HEK293 (cell line): ENCODE measurements around the gene POLL.

Experiments used
- CTCF ChIA-PET: fragments of 350-600 bp; formaldehyde crosslinking; extraction: SDS; loops from one replicate; lab custom pipeline; 2021; ENCODE audit warnings: antibody characterized with exemption; lab: Yijun Ruan, JAX
- POLR2A ChIA-PET: fragments of 300-600 bp; formaldehyde crosslinking; extraction: SDS; loops from one replicate; lab custom pipeline; 2020; ENCODE audit warnings: antibody characterized with exemption, inconsistent platforms; lab: Yijun Ruan, JAX
- H3K27ac ChIP-seq: fragments of 200-500 bp; sonication (Bioruptor generic); 2 replicates; pipeline ENCODE4 v1.5.1; 2014; ENCODE audit warnings: low read depth, low read length, control low read depth, inconsistent platforms; ENCODE audit errors: extremely low read depth
- H3K36me3 ChIP-seq, 2 experiments: fragments of 200-500 bp in 1 of 2; sonication (Bioruptor generic) in 1 of 2; 1 replicate in 1 of 2; 2 replicates in 1 of 2; pipeline ENCODE4 v1.5.1; 2014 to 2017; ENCODE audit warnings: inconsistent platforms in 2 of 2, low read length in 2 of 2; ENCODE audit not compliant: control insufficient read depth in 2 of 2, insufficient read depth in 1 of 2
- H3K4me1 ChIP-seq: fragments of 200-500 bp; sonication (Bioruptor generic); 2 replicates; pipeline ENCODE4 v1.5.1; 2014; ENCODE audit warnings: mild to moderate bottlenecking, low read length, inconsistent platforms; ENCODE audit not compliant: control insufficient read depth, insufficient read depth
- H3K4me3 ChIP-seq: 2 replicates; pipeline ENCODE4 v1.5.1; 2011; ENCODE audit warnings: low read depth, mild to moderate bottlenecking, control low read depth, low read length, moderate library complexity
- H3K9me3 ChIP-seq: fragments of 200-500 bp; sonication (Bioruptor generic); 2 replicates; pipeline ENCODE4 v1.5.1; 2014; ENCODE audit warnings: low read depth, low read length, inconsistent platforms; ENCODE audit not compliant: control insufficient read depth, insufficient read depth
- HOXA7 ChIP-seq: sonication (generic); formaldehyde crosslinking; IDR thresholded peaks from 2 replicates; pipeline ENCODE4 v1.8.1; 2022; ENCODE audit warnings: missing genetic modification reagents, borderline replicate concordance
- SP7 ChIP-seq: fragments of 450-650 bp; formaldehyde crosslinking; IDR thresholded peaks from 2 replicates; pipeline ENCODE4 v1.5.1; 2016; ENCODE audit warnings: missing biosample characterization, missing genetic modification characterization
- ZBTB20 ChIP-seq: fragments of 450-650 bp; formaldehyde crosslinking; IDR thresholded peaks from 2 replicates; pipeline ENCODE4 v1.5.1; 2016; ENCODE audit warnings: missing biosample characterization, missing genetic modification characterization
- ZBTB49 ChIP-seq: fragments of 450-650 bp; formaldehyde crosslinking; IDR thresholded peaks from 2 replicates; pipeline ENCODE4 v1.5.1; 2016; ENCODE audit warnings: missing biosample characterization, missing genetic modification characterization, low read depth
- ZEB2 ChIP-seq: fragments of 450-650 bp; formaldehyde crosslinking; IDR thresholded peaks from 2 replicates; pipeline ENCODE4 v1.5.1; 2016; ENCODE audit warnings: missing biosample characterization, missing genetic modification characterization
- ZNF146 ChIP-seq: fragments of 450-650 bp; formaldehyde crosslinking; IDR thresholded peaks from 2 replicates; pipeline ENCODE4 v1.5.1; 2016; ENCODE audit warnings: missing biosample characterization, missing genetic modification characterization
- ZNF18 ChIP-seq: fragments of 450-650 bp; formaldehyde crosslinking; IDR thresholded peaks from 2 replicates; pipeline ENCODE4 v1.5.1; 2016; ENCODE audit warnings: missing biosample characterization, missing genetic modification characterization
- ZNF202 ChIP-seq: fragments of 450-650 bp; formaldehyde crosslinking; IDR thresholded peaks from 2 replicates; pipeline ENCODE4 v1.5.1; 2016; ENCODE audit warnings: missing biosample characterization, missing genetic modification characterization, borderline replicate concordance
- ZNF239 ChIP-seq: fragments of 450-650 bp; formaldehyde crosslinking; IDR thresholded peaks from 2 replicates; pipeline ENCODE4 v1.5.1; 2016; ENCODE audit warnings: missing biosample characterization, missing genetic modification characterization
- ZNF280C ChIP-seq: fragments of 450-650 bp; formaldehyde crosslinking; IDR thresholded peaks from 2 replicates; pipeline ENCODE4 v1.5.1; 2016; ENCODE audit warnings: missing biosample characterization, missing genetic modification characterization
- ZNF521 ChIP-seq: fragments of 450-650 bp; formaldehyde crosslinking; IDR thresholded peaks from 2 replicates; pipeline ENCODE4 v1.5.1; 2017; ENCODE audit warnings: missing biosample characterization, mild to moderate bottlenecking, missing genetic modification characterization
- ZNF692 ChIP-seq: fragments of 450-650 bp; formaldehyde crosslinking; IDR thresholded peaks from 2 replicates; pipeline ENCODE4 v1.5.1; 2016; ENCODE audit warnings: missing biosample characterization, missing genetic modification characterization
- ZNF777 ChIP-seq: fragments of 450-650 bp; formaldehyde crosslinking; IDR thresholded peaks from 2 replicates; pipeline ENCODE4 v1.5.1; 2017; ENCODE audit warnings: missing biosample characterization, missing genetic modification characterization, borderline replicate concordance
- ZSCAN18 ChIP-seq: fragments of 450-650 bp; formaldehyde crosslinking; IDR thresholded peaks from 2 replicates; pipeline ENCODE4 v1.5.1; 2016; ENCODE audit warnings: missing biosample characterization, missing genetic modification characterization
- ZSCAN30 ChIP-seq: fragments of 450-650 bp; IDR thresholded peaks from 2 replicates; pipeline ENCODE4 v1.5.1; 2018; ENCODE audit warnings: missing biosample characterization, mild to moderate bottlenecking, missing genetic modification characterization, moderate library complexity

The POLL gene

GRCh38 chr10:101623528-101623927 lies 35.5 kb upstream of the POLL start:
- TF ChIP-seq ZBTB49 (tag by site-specific recombination) (no peak), ZNF146 (peak; percentile 65)
- ChIA-PET CTCF (interaction anchor here (0.7 kb wide), 2 partner anchors 18 to 21 kb away, joined by 3 read pairs; no protein-coding TSS in a partner anchor), POLR2A (no interaction called here)
- no peak overlapping the region for H3K27ac ChIP-seq
- no peaks in the 10 kb centered on the region for H3K9me3 ChIP-seq
- H3K4me1 ChIP-seq: no peaks in the 10 kb centered on the region
- peaks cover 0 to 23% of the 10 kb centered on the region in 2 experiments; a peak in 2 of 3 replicates for H3K36me3 ChIP-seq
- no peak overlapping the region for H3K4me3 ChIP-seq

- no peaks in the 10 kb centered on the region for H3K4me1 ChIP-seq
- ChIA-PET POLR2A (no interaction called here), CTCF (interaction anchor here (1.4 kb wide), 1 partner anchor 17 kb away, joined by 4 read pairs; no protein-coding TSS in a partner anchor)
- H3K36me3 ChIP-seq: peaks cover 0 to 29% of the 10 kb centered on the region in 2 experiments; a peak in 2 of 3 replicates
- TF ChIP-seq ZEB2 (no peak), ZNF692 (no peak), ZNF202 (tag by site-specific recombination) (no peak), ZNF521 (tag by site-specific recombination) (no peak), HOXA7 (no peak), ZBTB20 (tag by site-specific recombination) (no peak), ZSCAN18 (tag by site-specific recombination) (no peak), ZNF777 (tag by site-specific recombination) (no peak), SP7 (tag by site-specific recombination) (no peak), ZSCAN30 (tag by site-specific recombination) (no peak), ZNF280C (tag by site-specific recombination) (no peak), ZNF239 (tag by site-specific recombination) (no peak), ZNF18 (no peak)
- no peak overlapping the region for H3K4me3 ChIP-seq
- no peaks in the 10 kb centered on the region for H3K9me3 ChIP-seq
- no peak overlapping the region for H3K27ac ChIP-seq
These were observed 31.9 kb upstream of the POLL start for GRCh38 chr10:101619983-101620382.
